Uterus (tissue), 4 donors: ENCODE data around the gene MRPS5. TPM values are rescaled to one million over a fixed set of nuclear protein-coding genes. Genes with fewer than 3 reads are reported as not detected.

Source experiments
- DNase-seq, 2 donors: peaks; one replicate each; pipeline ENCODE4 v3.0.0-alpha.2; 2019 to 2020
- H3K27ac ChIP-seq, 2 donors: fragments of 200-600 bp; sonication (generic); 1 replicate in 1 of 2; 2 replicates in 1 of 2; pipeline ENCODE4 v1.5.1; 2016 to 2018
- H3K27me3 ChIP-seq, 2 donors: fragments of 200-600 bp; sonication (generic); one replicate each; pipeline ENCODE4 v1.5.1; 2018 to 2019; ENCODE audit warnings: control low read depth in 1 of 2
- H3K36me3 ChIP-seq, 2 donors: fragments of 200-600 bp; sonication (generic); one replicate each; pipeline ENCODE4 v1.5.1; 2019; ENCODE audit warnings: control low read depth in 1 of 2
- H3K4me1 ChIP-seq, 2 donors: fragments of 200-600 bp; sonication (generic); one replicate each; pipeline ENCODE4 v1.5.1; 2018 to 2019; ENCODE audit warnings: control low read depth in 1 of 2
- H3K4me3 ChIP-seq, 2 donors: fragments of 200-600 bp; sonication (generic); 1 replicate in 1 of 2; 2 replicates in 1 of 2; pipeline ENCODE4 v1.5.1; 2018 to 2019; ENCODE audit warnings: mild to moderate bottlenecking in 1 of 2
- H3K9me3 ChIP-seq, 2 donors: fragments of 200-600 bp; sonication (generic); one replicate each; pipeline ENCODE4 v1.5.1; 2019; ENCODE audit warnings: control low read depth in 1 of 2
- CTCF ChIP-seq, 4 experiments: fragments of 200-600 bp in 2 of 4; fragments of 450-650 bp in 2 of 4; sonication (generic) in 2 of 4; IDR thresholded peaks; one replicate each; pipeline ENCODE4 v1.5.1; 2016 to 2019; ENCODE audit warnings: antibody characterized with exemption in 4 of 4, mild to moderate bottlenecking in 2 of 4, moderate library complexity in 1 of 4
- POLR2A ChIP-seq, 2 donors: fragments of 450-650 bp; IDR thresholded peaks; one replicate each; pipeline ENCODE4 v1.6.1; 2016; ENCODE audit warnings: antibody characterized with exemption in 2 of 2, mild to moderate bottlenecking in 1 of 2, moderate library complexity in 1 of 2
- intact Hi-C: fragments of 100-400 bp; cut with DNase I; formaldehyde crosslinking; loops from one replicate; pipeline ENCODE4 v1.15.1; 2023; ENCODE audit warnings: low total_unique reads
- total RNA-seq, 4 donors: library from RNA; depleted of rRNA in 3 of 4; stranded (reverse); fragments of >200 nt in 3 of 4; gene quantifications; one replicate each; pipeline versions ENCODE4 v1.1.0 to v1.2.4, GENCODE V29; 2014 to 2023
- donor health status: DM: yes; HTN: yes; CAD: no.

Gene MRPS5
- total RNA-seq, 4 donors from 2014 or later = 7.2 to 50.3 (median 28.6) TPM

GRCh38 chr2:95055262-95055661 is 66.3 kb downstream of the MRPS5 start:
- intact Hi-C loops = no loop called here
- no peak overlapping the region for H3K27ac ChIP-seq
- no peaks in the 10 kb centered on the region for H3K36me3 ChIP-seq
- no peaks in the 10 kb centered on the region for H3K4me1 ChIP-seq
- H3K9me3 ChIP-seq = no peaks in the 10 kb centered on the region
- TF ChIP-seq POLR2A (IDR thresholded peaks at IDR 0.05) (no peak), CTCF (IDR thresholded peaks at IDR 0.05) (no peak)
- no peak overlapping the region for H3K4me3 ChIP-seq
- H3K27me3 ChIP-seq = no peaks in the 10 kb centered on the region
- DNase-seq = no peak

GRCh38 chr2:95054016-95054415 is 67.6 kb downstream of the MRPS5 start:
- no peak overlapping the region for H3K4me3 ChIP-seq
- H3K4me1 ChIP-seq = no peaks in the 10 kb centered on the region
- no peaks in the 10 kb centered on the region for H3K9me3 ChIP-seq
- intact Hi-C loops = no loop called here
- TF ChIP-seq POLR2A (IDR thresholded peaks at IDR 0.05) = no peak
- TF ChIP-seq CTCF (IDR thresholded peaks at IDR 0.05) = no peak
- no peak for DNase-seq
- H3K27ac ChIP-seq = no peak overlapping the region
- no peaks in the 10 kb centered on the region for H3K36me3 ChIP-seq
- no peaks in the 10 kb centered on the region for H3K27me3 ChIP-seq

- no peaks in the 10 kb centered on the region for H3K4me1 ChIP-seq
- no peaks in the 10 kb centered on the region for H3K9me3 ChIP-seq
- H3K4me3 ChIP-seq = no peak overlapping the region
- TF ChIP-seq POLR2A (IDR thresholded peaks at IDR 0.05) (no peak), CTCF (IDR thresholded peaks at IDR 0.05) (no peak)
- no peak overlapping the region for H3K27ac ChIP-seq
- H3K36me3 ChIP-seq = no peaks in the 10 kb centered on the region
- intact Hi-C loops = no loop called here
- H3K27me3 ChIP-seq = no peaks in the 10 kb centered on the region
- no peak for DNase-seq
These were observed 68.1 kb downstream of the MRPS5 start for GRCh38 chr2:95053543-95053942.

GRCh38 chr2:95052804-95053479 is 68.7 kb downstream of the MRPS5 start:
- no peaks in the 10 kb centered on the region for H3K27me3 ChIP-seq
- no peak for DNase-seq

More at GRCh38 chr2:95052804-95053479, 68.7 kb downstream of the MRPS5 start:
- Histone ChIP-seq H3K4me3 (no peak overlapping the region), H3K27ac (no peak overlapping the region), H3K9me3 (no peaks in the 10 kb centered on the region), H3K4me1 (no peaks in the 10 kb centered on the region), H3K36me3 (no peaks in the 10 kb centered on the region)
- intact Hi-C loops = no loop called here
- TF ChIP-seq CTCF (IDR thresholded peaks at IDR 0.05) = no peak
- TF ChIP-seq POLR2A (IDR thresholded peaks at IDR 0.05) = no peak
